Endothelial cell of umbilical vein (primary cell): ENCODE results near the gene SIM1. TPM values are rescaled to one million over a fixed set of nuclear protein-coding genes. Genes with fewer than 3 reads are reported as not detected.

Experiments used
- BruUV-seq: library from RNA; stranded (reverse); fragments of 400-500 nt; replicated peaks from 2 replicates; lab custom pipeline; 2021; lab: Mats Ljungman, UMichigan
- CTCF ChIA-PET: fragments of 300-600, 350-600 bp; sonication (Branson Sonifier 250); formaldehyde crosslinking; loops from one replicate; lab custom pipeline; 2021; ENCODE audit warnings: antibody characterized with exemption, inconsistent platforms; lab: Charles Lee
- POLR2A ChIA-PET: fragments of 300-600, 350-600 bp; sonication (Branson Sonifier 250); formaldehyde crosslinking; loops from one replicate; lab custom pipeline; 2021; ENCODE audit warnings: antibody characterized with exemption, inconsistent platforms; lab: Charles Lee
- DNase-seq: peaks from one replicate; pipeline ENCODE4 v3.0.0-alpha.2; 2011; ENCODE audit warnings: low read depth, low spot score
- FAIRE-seq: peaks from 2 replicates; lab custom pipeline; 2011; peaks lifted over from hg19 to GRCh38; lab: Jason Lieb, UNC
- H2AFZ ChIP-seq: 2 replicates; pipeline ENCODE4 v1.6.0; 2012; ENCODE audit warnings: low read depth, low read length, control low read depth, inconsistent platforms
- H3K27ac ChIP-seq: 2 replicates; pipeline ENCODE4 v1.5.1; 2011; ENCODE audit warnings: low read depth, mild to moderate bottlenecking, control low read depth, low read length, moderate library complexity; ENCODE audit not compliant: insufficient read depth
- H3K27me3 ChIP-seq, 2 experiments: 2 replicates each; pipeline versions ENCODE4 v1.6.0 to v1.6.1; 2011; ENCODE audit warnings: low read length in 2 of 2, mixed read lengths in 1 of 2; ENCODE audit not compliant: control insufficient read depth in 2 of 2, insufficient read depth in 2 of 2
- H3K36me3 ChIP-seq, 2 experiments: 2 replicates in 1 of 2; 3 replicates in 1 of 2; pipeline ENCODE4 v1.5.1; 2011; ENCODE audit warnings: low read length in 2 of 2, mild to moderate bottlenecking in 1 of 2, moderate library complexity in 1 of 2; ENCODE audit not compliant: control insufficient read depth in 2 of 2, insufficient read depth in 2 of 2; ENCODE audit errors: extremely low read depth in 1 of 2
- H3K4me1 ChIP-seq: 3 replicates; pipeline ENCODE4 v1.5.1; 2011; ENCODE audit warnings: mild to moderate bottlenecking, low read length; ENCODE audit not compliant: control insufficient read depth, insufficient read depth; ENCODE audit errors: extremely low read depth
- H3K4me2 ChIP-seq: 2 replicates; pipeline ENCODE4 v1.6.1; 2011; ENCODE audit warnings: low read length, control low read depth, mixed read lengths; ENCODE audit not compliant: insufficient read depth
- H3K4me3 ChIP-seq, 3 experiments: fragments of 200-600 bp in 1 of 3; sonication (generic), shearing (Covaris generic) in 1 of 3; replicated peaks in 1 of 3; 2 replicates each; pipeline ENCODE4 v1.5.1; 2011 to 2016; ENCODE audit warnings: control low read depth in 3 of 3, low read length in 3 of 3, mild to moderate bottlenecking in 2 of 3, inconsistent platforms in 1 of 3, low read depth in 1 of 3, moderate library complexity in 1 of 3; ENCODE audit not compliant: insufficient read depth in 1 of 3
- H3K79me2 ChIP-seq: 2 replicates; pipeline ENCODE4 v1.6.0; 2012; ENCODE audit warnings: low read length, inconsistent platforms; ENCODE audit not compliant: control insufficient read depth, insufficient read depth
- H3K9ac ChIP-seq: replicated peaks from 2 replicates; pipeline ENCODE3; 2011; ENCODE audit warnings: low read length, control low read depth; ENCODE audit not compliant: insufficient read depth; ENCODE audit errors: extremely low read depth
- H3K9me1 ChIP-seq: replicated peaks from 3 replicates; pipeline ENCODE4 v1.6.0; 2011; ENCODE audit warnings: mild to moderate bottlenecking, low read length; ENCODE audit not compliant: control insufficient read depth, insufficient read depth; ENCODE audit errors: extremely low read depth
- H3K9me3 ChIP-seq: replicated peaks from 2 replicates; pipeline ENCODE4 v1.5.1; 2012; ENCODE audit warnings: low read length, inconsistent platforms; ENCODE audit not compliant: control insufficient read depth, insufficient read depth
- H4K20me1 ChIP-seq: replicated peaks from 2 replicates; pipeline ENCODE3; 2011; ENCODE audit warnings: mild to moderate bottlenecking, low read length; ENCODE audit not compliant: control insufficient read depth, insufficient read depth; ENCODE audit errors: extremely low read depth
- EZH2 ChIP-seq: IDR thresholded peaks from 2 replicates; pipeline ENCODE4 v1.6.1; 2012; ENCODE audit warnings: borderline replicate concordance, low read depth, mild to moderate bottlenecking, moderate library complexity, low read length, inconsistent platforms; ENCODE audit not compliant: severe bottlenecking
- FOS ChIP-seq: IDR thresholded peaks from 2 replicates; pipeline ENCODE4 v1.6.1; 2011; ENCODE audit warnings: mild to moderate bottlenecking, low read length, moderate library complexity, borderline replicate concordance; ENCODE audit not compliant: insufficient read depth
- GATA2 ChIP-seq: IDR thresholded peaks from 2 replicates; pipeline ENCODE4 v1.7.0; 2011; ENCODE audit warnings: low read depth, mild to moderate bottlenecking, moderate library complexity, mixed read lengths, low read length; ENCODE audit not compliant: insufficient read length, insufficient read depth
- JUN ChIP-seq: IDR thresholded peaks from 2 replicates; pipeline ENCODE4 v1.6.1; 2011; ENCODE audit warnings: borderline replicate concordance, low read depth; ENCODE audit not compliant: insufficient read length, insufficient read depth
- MYC ChIP-seq: IDR thresholded peaks from one replicate; pipeline ENCODE4 v1.6.1; 2011; ENCODE audit warnings: mild to moderate bottlenecking, low read depth, low read length
- POLR2A ChIP-seq: IDR thresholded peaks from 2 replicates; pipeline ENCODE4 v1.6.1; 2012; ENCODE audit warnings: low read depth, mild to moderate bottlenecking, control low read depth, low read length
- POLR2AphosphoS5 ChIP-seq: IDR thresholded peaks from 2 replicates; pipeline ENCODE4 v1.6.1; 2012; ENCODE audit warnings: low read depth, mild to moderate bottlenecking, control low read depth, low read length, moderate library complexity; ENCODE audit not compliant: insufficient read depth
- dilution Hi-C: fragments of 300-500 bp; cut with MboI; formaldehyde crosslinking; loops from one replicate; pipeline ENCODE4 v1.15.0; 2019; ENCODE audit warnings: low sequenced_read_pairs; ENCODE audit not compliant: extremely low pct_ligation_motif_present
- intact Hi-C: fragments of 100-400 bp; cut with micrococcal nuclease; formaldehyde crosslinking; loops from one replicate; pipeline ENCODE4 v1.10.0; 2022
- polyA plus RNA-seq, 4 experiments: library from polyadenylated mRNA; depleted of rRNA in 3 of 4; stranded (reverse) in 3 of 4; unstranded in 1 of 4; fragments of >200 nt; gene quantifications; 2 replicates each; pipeline versions ENCODE4 v1.2.1 to v1.2.3, GENCODE V29; 2011 to 2012; ENCODE audit warnings: missing spikeins in 1 of 4
- total RNA-seq: library from RNA; stranded (reverse); gene quantifications from 2 replicates; pipeline ENCODE4 v1.2.3, GENCODE V29; 2021
- TF ChIP-seq, protein P1 (sequence below), 2 donors: IDR thresholded peaks; 1 replicate in 1 of 2; 2 replicates in 1 of 2; pipeline ENCODE4 v1.5.1; 2011; ENCODE audit warnings: low read length in 2 of 2, mild to moderate bottlenecking in 2 of 2, moderate library complexity in 2 of 2, control low read depth in 1 of 2, inconsistent platforms in 1 of 2, low read depth in 1 of 2; ENCODE audit not compliant: insufficient read depth in 1 of 2; ENCODE audit errors: extremely low read depth in 1 of 2
- TF ChIP-seq, protein P2 (sequence below): IDR thresholded peaks from 2 replicates; pipeline ENCODE4 v1.6.1; 2011; ENCODE audit not compliant: insufficient read depth, insufficient read length

Gene SIM1
- total and polyA plus RNA-seq, 2 donors (not counting 3 experiments of a cell fraction or from before 2014, with no cell fraction given) = 0.14 to 0.29 TPM

DNA sequence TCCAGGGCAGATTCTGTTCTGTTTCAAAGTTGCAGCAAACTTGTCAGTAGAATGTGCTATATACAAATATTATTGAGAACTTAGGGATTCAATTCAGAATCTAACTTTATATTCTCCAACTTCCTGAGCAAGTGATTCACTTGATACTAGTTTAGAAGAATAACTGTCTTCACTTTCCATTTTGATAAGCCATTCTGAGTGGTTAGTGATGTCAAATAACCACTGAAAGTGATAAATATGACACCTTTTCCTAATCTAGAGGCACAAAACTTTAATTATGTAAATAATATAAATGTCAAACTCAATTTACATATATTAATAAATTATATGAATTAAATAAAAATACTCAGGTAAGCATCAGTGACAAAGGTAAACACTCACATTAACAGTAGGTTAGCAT is 20.5 kb upstream of the SIM1 start:
- no TSS peak for BruUV-seq
- peaks cover 7 to 13% of the 10 kb centered on the region in 2 experiments for H3K27me3 ChIP-seq
- no peak for DNase-seq
- no peak for FAIRE-seq
- no peak overlapping the region for H3K4me2 ChIP-seq
- no peaks in the 10 kb centered on the region for H3K4me1 ChIP-seq
- H4K20me1 ChIP-seq = no peaks in the 10 kb centered on the region
- H3K27ac ChIP-seq = no peak overlapping the region
- no peaks in the 10 kb centered on the region for H3K79me2 ChIP-seq
- no peak overlapping the region for H3K9ac ChIP-seq
- ChIA-PET POLR2A (no interaction called here), CTCF (no interaction called here)
- H3K9me3 ChIP-seq = no peaks in the 10 kb centered on the region
- no peak overlapping the region for H3K4me3 ChIP-seq
- H2AFZ ChIP-seq = no peak overlapping the region
- H3K36me3 ChIP-seq = no peaks in the 10 kb centered on the region
- dilution Hi-C loops = no loop called here
- intact Hi-C loops = no loop called here
- no peaks in the 10 kb centered on the region for H3K9me1 ChIP-seq
- TF ChIP-seq, protein P1, sequence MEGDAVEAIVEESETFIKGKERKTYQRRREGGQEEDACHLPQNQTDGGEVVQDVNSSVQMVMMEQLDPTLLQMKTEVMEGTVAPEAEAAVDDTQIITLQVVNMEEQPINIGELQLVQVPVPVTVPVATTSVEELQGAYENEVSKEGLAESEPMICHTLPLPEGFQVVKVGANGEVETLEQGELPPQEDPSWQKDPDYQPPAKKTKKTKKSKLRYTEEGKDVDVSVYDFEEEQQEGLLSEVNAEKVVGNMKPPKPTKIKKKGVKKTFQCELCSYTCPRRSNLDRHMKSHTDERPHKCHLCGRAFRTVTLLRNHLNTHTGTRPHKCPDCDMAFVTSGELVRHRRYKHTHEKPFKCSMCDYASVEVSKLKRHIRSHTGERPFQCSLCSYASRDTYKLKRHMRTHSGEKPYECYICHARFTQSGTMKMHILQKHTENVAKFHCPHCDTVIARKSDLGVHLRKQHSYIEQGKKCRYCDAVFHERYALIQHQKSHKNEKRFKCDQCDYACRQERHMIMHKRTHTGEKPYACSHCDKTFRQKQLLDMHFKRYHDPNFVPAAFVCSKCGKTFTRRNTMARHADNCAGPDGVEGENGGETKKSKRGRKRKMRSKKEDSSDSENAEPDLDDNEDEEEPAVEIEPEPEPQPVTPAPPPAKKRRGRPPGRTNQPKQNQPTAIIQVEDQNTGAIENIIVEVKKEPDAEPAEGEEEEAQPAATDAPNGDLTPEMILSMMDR (IDR thresholded peaks at IDR 0.05; ENCODE audit: extremely low read depth in 1 of 2, insufficient read depth in 1 of 2, low read depth in 1 of 2, low read length in 2 of 2) = no peak
- TF ChIP-seq POLR2AphosphoS5 (no peak), MYC (no peak), FOS (no peak), GATA2 (no peak), EZH2 (no peak), POLR2A (no peak), JUN (no peak)
- TF ChIP-seq, protein P2, sequence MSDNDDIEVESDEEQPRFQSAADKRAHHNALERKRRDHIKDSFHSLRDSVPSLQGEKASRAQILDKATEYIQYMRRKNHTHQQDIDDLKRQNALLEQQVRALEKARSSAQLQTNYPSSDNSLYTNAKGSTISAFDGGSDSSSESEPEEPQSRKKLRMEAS = no peak
